Suprapubic skin (tissue), 4 donors: ENCODE measurements around the gene DMRTA1. TPM values are rescaled to one million over a fixed set of nuclear protein-coding genes. Genes with fewer than 3 reads are reported as not detected.
"Not testable (repeated sequence)": the region's sequence is repeated elsewhere in the genome, so short reads cannot be mapped to it uniquely, and the experiment has no call there.

Experiments
- DNase-seq, 2 donors: peaks; one replicate each; pipeline ENCODE4 v3.0.0-alpha.2; 2019; ENCODE audit warnings: low spot score in 2 of 2
- H3K27ac ChIP-seq: fragments of 200-600 bp; sonication (generic); one replicate; pipeline ENCODE4 v1.5.1; 2019
- H3K27me3 ChIP-seq: fragments of 200-600 bp; sonication (generic); one replicate; pipeline ENCODE4 v1.5.1; 2019
- H3K36me3 ChIP-seq: fragments of 200-600 bp; sonication (generic); one replicate; pipeline ENCODE4 v1.5.1; 2019
- H3K4me1 ChIP-seq: fragments of 200-600 bp; sonication (generic); one replicate; pipeline ENCODE4 v1.5.1; 2019
- H3K4me3 ChIP-seq: fragments of 200-600 bp; sonication (generic); one replicate; pipeline ENCODE4 v1.5.1; 2019; ENCODE audit warnings: mild to moderate bottlenecking
- H3K9me3 ChIP-seq: fragments of 200-600 bp; sonication (generic); one replicate; pipeline ENCODE4 v1.5.1; 2019
- EP300 ChIP-seq: sonication (generic); formaldehyde crosslinking; IDR thresholded peaks from one replicate; pipeline ENCODE4 v1.6.1; 2017; ENCODE audit warnings: antibody characterized with exemption
- POLR2A ChIP-seq, 2 donors: fragments of 450-650 bp; IDR thresholded peaks; one replicate each; pipeline ENCODE4 v1.6.1; 2017; ENCODE audit warnings: antibody characterized with exemption in 2 of 2, mild to moderate bottlenecking in 2 of 2, moderate library complexity in 2 of 2
- POLR2AphosphoS5 ChIP-seq, 3 donors: sonication (generic); formaldehyde crosslinking; IDR thresholded peaks; one replicate each; pipeline ENCODE4 v1.6.1; 2017; ENCODE audit warnings: antibody characterized with exemption in 3 of 3
- WGBS: methylation state at CpG from one replicate; pipeline ENCODE4 v1.1.5; 2018; 5-methylcytosine and 5-hydroxymethylcytosine counted together
- total RNA-seq, 4 donors: library from RNA; depleted of rRNA; stranded (reverse); fragments of >200 nt; gene quantifications; one replicate each; pipeline ENCODE4 v1.1.0, GENCODE V29; 2016
- TF ChIP-seq, protein P1 (sequence below), 2 donors: fragments of 200-600 bp in 1 of 2; fragments of 450-650 bp in 1 of 2; sonication (generic) in 1 of 2; IDR thresholded peaks; one replicate each; pipeline ENCODE4 v1.5.1; 2016 to 2019; ENCODE audit warnings: antibody characterized with exemption in 2 of 2, mild to moderate bottlenecking in 1 of 2, moderate library complexity in 1 of 2

DMRTA1 gene
- total RNA-seq, 4 donors from 2014 or later: 0.08 to 0.96 (median 0.22) TPM

DNA sequence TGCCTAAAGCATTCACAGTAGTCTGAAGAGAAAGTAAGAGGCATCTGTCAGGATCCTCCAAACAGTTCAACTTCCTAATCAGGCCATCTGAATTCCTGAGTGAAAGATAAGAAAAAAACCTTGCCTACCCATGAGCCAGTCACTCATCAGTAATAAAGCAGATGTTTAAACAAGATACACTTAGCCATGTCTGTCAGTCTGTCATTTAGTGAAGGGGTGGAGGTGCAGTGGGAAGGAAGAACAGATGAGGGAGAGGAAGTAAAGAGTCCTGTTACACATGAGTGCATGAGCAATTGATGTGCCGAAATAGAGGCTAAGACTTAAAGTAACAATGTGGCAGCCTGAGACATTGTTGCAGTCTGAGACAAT is 29.9 kb upstream of the DMRTA1 start:
- no peak overlapping the region for H3K4me3 ChIP-seq
- no peaks in the 10 kb centered on the region for H3K9me3 ChIP-seq
- H3K4me1 ChIP-seq: no peaks in the 10 kb centered on the region
- 34% methylated on average over 1 of the region's 1 CpG for WGBS
- H3K36me3 ChIP-seq: no peaks in the 10 kb centered on the region
- H3K27ac ChIP-seq: no peak overlapping the region
- DNase-seq: no peak
- H3K27me3 ChIP-seq: no peaks in the 10 kb centered on the region
- no peak for TF ChIP-seq POLR2A (IDR thresholded peaks at IDR 0.05)
- no peak for TF ChIP-seq EP300
- TF ChIP-seq, protein P1, sequence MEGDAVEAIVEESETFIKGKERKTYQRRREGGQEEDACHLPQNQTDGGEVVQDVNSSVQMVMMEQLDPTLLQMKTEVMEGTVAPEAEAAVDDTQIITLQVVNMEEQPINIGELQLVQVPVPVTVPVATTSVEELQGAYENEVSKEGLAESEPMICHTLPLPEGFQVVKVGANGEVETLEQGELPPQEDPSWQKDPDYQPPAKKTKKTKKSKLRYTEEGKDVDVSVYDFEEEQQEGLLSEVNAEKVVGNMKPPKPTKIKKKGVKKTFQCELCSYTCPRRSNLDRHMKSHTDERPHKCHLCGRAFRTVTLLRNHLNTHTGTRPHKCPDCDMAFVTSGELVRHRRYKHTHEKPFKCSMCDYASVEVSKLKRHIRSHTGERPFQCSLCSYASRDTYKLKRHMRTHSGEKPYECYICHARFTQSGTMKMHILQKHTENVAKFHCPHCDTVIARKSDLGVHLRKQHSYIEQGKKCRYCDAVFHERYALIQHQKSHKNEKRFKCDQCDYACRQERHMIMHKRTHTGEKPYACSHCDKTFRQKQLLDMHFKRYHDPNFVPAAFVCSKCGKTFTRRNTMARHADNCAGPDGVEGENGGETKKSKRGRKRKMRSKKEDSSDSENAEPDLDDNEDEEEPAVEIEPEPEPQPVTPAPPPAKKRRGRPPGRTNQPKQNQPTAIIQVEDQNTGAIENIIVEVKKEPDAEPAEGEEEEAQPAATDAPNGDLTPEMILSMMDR (IDR thresholded peaks at IDR 0.05): no peak

DNA sequence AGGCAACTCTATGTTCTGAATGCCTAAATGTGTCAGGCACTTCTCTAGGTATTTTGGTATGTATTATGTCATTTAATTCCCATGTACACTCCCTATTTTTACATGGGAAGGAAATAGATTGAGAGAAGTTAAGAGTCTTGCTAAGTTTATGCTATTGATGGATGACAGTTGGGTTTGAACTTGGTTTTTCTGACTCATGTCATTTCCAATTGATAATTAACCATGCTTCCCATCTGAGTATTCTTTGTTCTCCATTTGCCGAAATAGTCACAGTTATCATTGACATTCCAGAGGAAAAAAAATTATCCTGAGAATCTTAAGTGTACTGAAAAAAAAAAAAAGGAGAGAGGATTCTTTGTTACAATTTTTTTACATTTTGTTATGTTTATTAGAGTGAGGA is 23.1 kb upstream of the DMRTA1 start:
- H3K9me3 ChIP-seq: no peaks in the 10 kb centered on the region
- H3K27ac ChIP-seq: no peak overlapping the region
- no peak overlapping the region for H3K4me3 ChIP-seq
- no peak for DNase-seq
- 91% methylated on average over 1 of the region's 1 CpG for WGBS
- H3K36me3 ChIP-seq: no peaks in the 10 kb centered on the region
- no peak for TF ChIP-seq POLR2A (IDR thresholded peaks at IDR 0.05)
- no peaks in the 10 kb centered on the region for H3K27me3 ChIP-seq
- no peaks in the 10 kb centered on the region for H3K4me1 ChIP-seq

DNA sequence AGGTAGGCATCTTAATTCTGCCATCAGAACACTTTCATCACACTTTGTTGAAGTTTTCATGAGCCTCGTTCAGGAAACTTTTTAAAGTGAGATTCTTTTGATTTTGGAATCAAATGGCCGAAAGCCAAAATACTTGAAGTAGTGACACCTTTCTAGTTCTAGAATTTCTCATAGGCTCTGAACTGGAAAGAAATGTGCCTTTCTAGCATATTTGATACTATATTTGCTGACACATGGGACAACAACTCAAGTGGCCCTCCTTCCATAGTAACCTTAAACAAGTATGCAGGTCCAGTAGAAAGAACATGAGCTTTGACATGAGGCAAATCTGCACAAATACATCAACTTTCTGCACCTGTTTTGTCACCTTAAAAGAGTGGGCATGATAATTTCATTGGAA is 22.0 kb upstream of the DMRTA1 start:
- no peak for DNase-seq
- H3K27ac ChIP-seq: no peak overlapping the region
- 55% methylated on average over 2 of the region's 2 CpGs for WGBS
- TF ChIP-seq, protein P1 (IDR thresholded peaks at IDR 0.05): no peak
- TF ChIP-seq POLR2AphosphoS5 (IDR thresholded peaks at IDR 0.05) (no peak), POLR2A (IDR thresholded peaks at IDR 0.05) (no peak), EP300 (no peak)
- no peaks in the 10 kb centered on the region for H3K4me1 ChIP-seq
- no peaks in the 10 kb centered on the region for H3K36me3 ChIP-seq
- no peaks in the 10 kb centered on the region for H3K9me3 ChIP-seq
- no peaks in the 10 kb centered on the region for H3K27me3 ChIP-seq
- H3K4me3 ChIP-seq: no peak overlapping the region

DNA sequence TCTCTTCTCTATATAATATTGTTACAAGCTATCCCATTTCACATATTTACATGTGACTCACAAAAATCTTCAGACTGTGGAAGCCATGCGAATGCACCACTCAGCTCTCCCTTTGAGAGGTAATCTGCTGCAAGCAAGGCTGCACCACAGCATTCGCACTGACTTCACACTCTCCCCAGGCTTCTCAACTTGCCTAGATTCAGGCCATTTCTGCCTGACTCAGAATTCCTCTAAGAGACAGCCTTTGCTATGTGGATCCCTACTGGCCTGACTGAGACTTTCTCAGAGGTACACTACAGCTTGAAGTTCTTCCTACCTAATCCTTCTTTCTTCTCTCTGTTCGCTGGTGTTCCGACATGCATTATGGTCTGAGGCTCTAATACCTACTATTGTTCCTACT is 21.1 kb upstream of the DMRTA1 start:
- 77% methylated on average over 4 of the region's 4 CpGs for WGBS
- no peak for DNase-seq
- Histone ChIP-seq H3K4me3 (no peak overlapping the region), H3K4me1 (no peaks in the 10 kb centered on the region), H3K27ac (no peak overlapping the region), H3K9me3 (no peaks in the 10 kb centered on the region), H3K36me3 (no peaks in the 10 kb centered on the region), H3K27me3 (no peaks in the 10 kb centered on the region)
- TF ChIP-seq, protein P1 (IDR thresholded peaks at IDR 0.05): no peak
- TF ChIP-seq POLR2A (IDR thresholded peaks at IDR 0.05) (no peak), POLR2AphosphoS5 (IDR thresholded peaks at IDR 0.05) (no peak), EP300 (no peak)

DNA sequence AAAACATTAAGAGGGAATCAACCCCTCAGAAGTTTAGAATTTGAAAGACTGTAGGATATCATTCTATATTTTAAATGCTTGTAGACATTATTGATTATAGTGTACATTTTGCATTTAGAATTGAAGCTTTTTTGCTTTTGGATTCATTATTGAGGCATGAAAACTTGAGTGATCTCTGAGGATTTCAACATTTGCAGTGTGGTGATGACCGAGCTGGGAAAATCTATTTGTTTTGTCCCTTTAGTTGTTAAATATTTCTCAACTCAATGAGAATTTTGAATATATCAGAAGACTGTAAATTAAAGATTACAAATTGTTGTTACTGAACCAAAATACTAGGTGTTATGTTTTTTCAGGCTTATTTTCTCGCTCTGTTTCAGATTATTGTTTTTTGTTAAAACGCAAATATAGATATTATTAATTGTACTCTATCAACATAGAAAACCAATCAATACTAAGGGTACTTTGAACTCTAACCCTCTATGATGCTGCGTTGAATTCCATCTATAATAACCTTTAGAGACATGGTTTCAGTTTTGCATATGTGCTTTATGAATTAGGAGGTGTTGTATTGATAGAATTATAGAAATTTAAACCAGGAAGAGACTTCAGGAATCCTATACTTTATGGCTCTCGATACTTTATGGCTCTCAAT is 19.3 kb upstream of the DMRTA1 start:
- Histone ChIP-seq H3K9me3 (no peaks in the 10 kb centered on the region), H3K27ac (no peak overlapping the region), H3K27me3 (no peaks in the 10 kb centered on the region), H3K4me1 (no peaks in the 10 kb centered on the region), H3K4me3 (no peak overlapping the region), H3K36me3 (no peaks in the 10 kb centered on the region)
- TF ChIP-seq POLR2AphosphoS5 (IDR thresholded peaks at IDR 0.05): no peak
- DNase-seq: no peak
- WGBS: 90% methylated on average over 5 of the region's 5 CpGs

DNA sequence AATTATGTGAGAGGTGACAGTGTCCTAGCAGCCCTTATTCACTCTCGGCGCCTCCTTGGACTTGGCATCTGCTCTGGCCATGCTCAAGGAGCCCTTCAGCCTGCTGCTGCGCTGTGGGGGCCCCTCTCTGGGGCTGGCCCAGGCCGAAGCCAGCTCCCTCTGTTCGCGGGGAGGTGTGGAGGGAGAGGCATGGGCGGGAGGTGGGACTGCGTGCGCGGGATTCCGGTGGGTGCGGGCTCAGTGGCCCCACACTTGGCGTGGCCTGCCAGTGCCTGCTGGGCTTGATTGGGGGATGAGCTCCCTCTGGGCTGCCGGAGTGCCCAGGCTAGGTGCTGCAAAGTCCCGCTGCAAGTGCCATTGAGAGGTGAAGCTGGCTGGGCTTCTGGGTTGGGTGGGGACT is 12.9 kb upstream of the DMRTA1 start:
- no peaks in the 10 kb centered on the region for H3K27me3 ChIP-seq
- no peaks in the 10 kb centered on the region for H3K9me3 ChIP-seq
- TF ChIP-seq EP300 (no peak), POLR2AphosphoS5 (IDR thresholded peaks at IDR 0.05) (no peak), POLR2A (IDR thresholded peaks at IDR 0.05) (no peak)
- TF ChIP-seq, protein P1 (IDR thresholded peaks at IDR 0.05): no peak
- no peaks in the 10 kb centered on the region for H3K4me1 ChIP-seq
- H3K4me3 ChIP-seq: no peak overlapping the region
- no peak overlapping the region for H3K27ac ChIP-seq
- no peak for DNase-seq
- no peaks in the 10 kb centered on the region for H3K36me3 ChIP-seq
- 85% methylated on average over 8 of the region's 15 CpGs for WGBS

DNA sequence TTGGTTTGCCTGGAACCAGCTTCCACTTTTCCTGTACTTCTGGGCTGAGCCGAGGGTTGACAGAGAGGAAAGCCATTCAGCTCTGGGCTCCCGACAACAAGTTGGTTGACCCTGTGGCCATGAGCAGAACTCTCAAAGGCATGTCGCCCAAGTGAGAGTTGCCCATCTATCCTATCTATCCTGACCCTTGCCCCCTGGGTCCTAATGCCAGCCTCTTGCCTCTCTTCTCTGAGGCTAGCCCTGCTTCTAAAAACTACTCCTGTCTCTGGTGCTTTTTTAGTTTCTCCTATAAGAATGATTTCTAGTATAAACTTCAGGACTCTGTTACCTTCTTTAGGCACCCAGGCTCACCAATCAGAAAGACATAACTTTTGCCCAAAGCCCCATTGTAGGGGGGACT is 11.4 kb upstream of the DMRTA1 start:
- not testable (repeated sequence) for H3K27ac ChIP-seq, H3K36me3 ChIP-seq, H3K4me3 ChIP-seq, DNase-seq, H3K27me3 ChIP-seq, H3K9me3 ChIP-seq, H3K4me1 ChIP-seq
- 80% methylated on average over 3 of the region's 3 CpGs for WGBS

DNA sequence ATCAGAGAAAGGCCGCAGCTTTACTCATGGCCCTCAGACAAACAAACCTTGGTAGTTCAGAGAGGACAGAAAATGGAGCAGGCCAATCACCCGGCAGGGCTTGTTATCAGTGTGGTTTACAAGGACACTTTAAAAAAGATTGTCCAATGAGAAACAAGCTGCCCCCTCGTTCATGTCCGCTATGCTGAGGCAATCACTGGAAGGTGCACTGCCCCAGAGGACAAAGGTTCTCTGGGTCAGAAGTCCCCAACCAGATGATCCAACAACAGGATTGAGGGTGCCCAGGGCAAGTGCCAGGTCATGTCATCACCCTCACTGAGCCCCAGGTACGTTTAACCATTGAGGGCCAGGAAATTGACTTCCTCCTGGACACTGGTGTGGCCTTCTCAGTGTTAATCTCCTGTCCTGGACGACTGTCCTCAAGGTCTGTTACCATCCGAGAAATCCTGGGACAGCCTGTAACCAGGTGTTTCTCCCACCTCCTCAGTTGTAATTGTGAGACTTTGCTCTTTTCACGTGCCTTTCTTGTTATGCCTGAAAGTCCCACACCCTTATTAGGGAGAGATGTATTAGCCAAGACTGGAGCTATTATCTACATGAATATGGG is 9.1 kb upstream of the DMRTA1 start:
- H3K36me3 ChIP-seq, H3K27ac ChIP-seq, DNase-seq, H3K27me3 ChIP-seq, H3K9me3 ChIP-seq, H3K4me3 ChIP-seq, H3K4me1 ChIP-seq: not testable (repeated sequence)
- 71% methylated on average over 7 of the region's 8 CpGs for WGBS
